Measurements from ENCODE around the gene UBL4B.

DNA sequence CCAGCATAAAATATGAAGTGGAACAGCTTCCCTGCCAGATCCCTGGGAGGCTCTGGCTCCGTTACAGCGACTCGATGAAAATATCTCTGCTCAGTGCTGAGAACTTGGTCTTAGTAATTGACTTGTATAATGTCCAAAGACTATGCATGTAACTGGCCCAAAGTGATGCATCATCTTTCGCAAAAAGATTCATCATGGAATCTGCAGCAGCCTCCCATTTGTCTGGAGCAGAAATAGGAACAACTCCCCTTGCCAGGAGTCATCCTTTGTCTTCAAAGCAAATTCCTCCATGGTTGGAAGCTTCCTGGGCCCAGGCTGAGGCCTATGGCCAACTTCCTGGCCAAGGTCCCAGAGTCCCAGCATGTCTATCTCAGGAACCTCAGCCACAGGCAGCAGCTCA is 21.2 kb downstream of the UBL4B start:
- TF ChIP-seq ZNF776 (tag by site-specific recombination; IDR thresholded peaks at IDR 0.05; ENCODE audit: borderline replicate concordance) (no peak), MYNN (tag by site-specific recombination; IDR thresholded peaks at IDR 0.05; ENCODE audit: borderline replicate concordance) (no peak), ZNF791 (tag by site-specific recombination; IDR thresholded peaks at IDR 0.05) (no peak), KLF16 (tag by site-specific recombination; IDR thresholded peaks at IDR 0.05) (no peak), ZNF629 (tag by site-specific recombination; IDR thresholded peaks at IDR 0.05) (no peak), ZNF561 (tag by site-specific recombination; IDR thresholded peaks at IDR 0.05; ENCODE audit: borderline replicate concordance) (no peak), CTCF (tag by site-specific recombination; IDR thresholded peaks at IDR 0.05) (no peak), PBX3 (CRISPR knock-in tag; IDR thresholded peaks at IDR 0.05) (no peak), ZFP41 (tag by site-specific recombination; IDR thresholded peaks at IDR 0.05; ENCODE audit: borderline replicate concordance) (no peak), ZNF138 (tag by site-specific recombination; IDR thresholded peaks at IDR 0.05; ENCODE audit: borderline replicate concordance) (no peak), ZNF449 (tag by site-specific recombination; IDR thresholded peaks at IDR 0.05) (no peak), GFI1B (tag by site-specific recombination; IDR thresholded peaks at IDR 0.05) (no peak), SP2 (tag by site-specific recombination; IDR thresholded peaks at IDR 0.05) (no peak)
- TF ChIP-seq, protein P1, sequence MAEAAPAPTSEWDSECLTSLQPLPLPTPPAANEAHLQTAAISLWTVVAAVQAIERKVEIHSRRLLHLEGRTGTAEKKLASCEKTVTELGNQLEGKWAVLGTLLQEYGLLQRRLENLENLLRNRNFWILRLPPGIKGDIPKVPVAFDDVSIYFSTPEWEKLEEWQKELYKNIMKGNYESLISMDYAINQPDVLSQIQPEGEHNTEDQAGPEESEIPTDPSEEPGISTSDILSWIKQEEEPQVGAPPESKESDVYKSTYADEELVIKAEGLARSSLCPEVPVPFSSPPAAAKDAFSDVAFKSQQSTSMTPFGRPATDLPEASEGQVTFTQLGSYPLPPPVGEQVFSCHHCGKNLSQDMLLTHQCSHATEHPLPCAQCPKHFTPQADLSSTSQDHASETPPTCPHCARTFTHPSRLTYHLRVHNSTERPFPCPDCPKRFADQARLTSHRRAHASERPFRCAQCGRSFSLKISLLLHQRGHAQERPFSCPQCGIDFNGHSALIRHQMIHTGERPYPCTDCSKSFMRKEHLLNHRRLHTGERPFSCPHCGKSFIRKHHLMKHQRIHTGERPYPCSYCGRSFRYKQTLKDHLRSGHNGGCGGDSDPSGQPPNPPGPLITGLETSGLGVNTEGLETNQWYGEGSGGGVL (tag by site-specific recombination; IDR thresholded peaks at IDR 0.05) = no peak

All from HEK293 (cell line).